ENCODE measurements around the gene CLDND2. TPM values are rescaled to one million over a fixed set of nuclear protein-coding genes. Genes with fewer than 3 reads are reported as not detected.

CLDND2 gene
- total and polyA plus RNA-seq, 4 experiments from 2014 or later: 1.5 to 2.0 TPM; not detected in 2

- Histone ChIP-seq H3K9me3 (ENCODE audit: control insufficient read depth in 1 of 2, low read length in 2 of 2) (no peaks in the 10 kb centered on the region), H3K4me3 (ENCODE audit: low read length in 2 of 2) (no peak overlapping the region), H3K27me3 (ENCODE audit: insufficient read depth, low read length) (no peaks in the 10 kb centered on the region), H3K4me1 (ENCODE audit: insufficient read depth, low read length) (no peaks in the 10 kb centered on the region), H3K36me3 (ENCODE audit: insufficient read depth, low read length) (no peaks in the 10 kb centered on the region), H3K27ac (ENCODE audit: low read depth, low read length) (no peak overlapping the region)
- POLR2A ChIA-PET (ENCODE audit: partially characterized antibody): no interaction called here
- no peaks in the 10 kb centered on the region for H3K36me3 Mint-ChIP-seq
- DNase-seq: no peak
- peaks cover 0 to 7% (median 2%) of the 10 kb centered on the region in 8 donors for H3K9me3 Mint-ChIP-seq
- H3K27me3 Mint-ChIP-seq: no peaks in the 10 kb centered on the region
- intact Hi-C loops (cut with micrococcal nuclease): no loop called here
- H3K4me3 Mint-ChIP-seq: no peak overlapping the region
- peaks cover 0 to 4% (median 2%) of the 10 kb centered on the region in 4 donors for H3K4me1 Mint-ChIP-seq
- H3K27ac Mint-ChIP-seq: no peak overlapping the region
- CTCF ChIA-PET (ENCODE audit: partially characterized antibody): interaction anchor here (1.2 kb wide), 1 partner anchor 15 kb away, joined by 3 read pairs; no protein-coding TSS in a partner anchor
Observed at GRCh38 chr19:51382004-51382403, 13.2 kb upstream of the CLDND2 start.

- Histone ChIP-seq H3K4me1 (ENCODE audit: insufficient read depth, low read length) (peaks cover 11% of the 10 kb centered on the region), H3K9me3 (ENCODE audit: control insufficient read depth in 1 of 2, low read length in 2 of 2) (no peaks in the 10 kb centered on the region), H3K27me3 (ENCODE audit: insufficient read depth, low read length) (no peaks in the 10 kb centered on the region), H3K27ac (ENCODE audit: low read depth, low read length) (no peak overlapping the region), H3K4me3 (ENCODE audit: low read length in 2 of 2) (no peak overlapping the region), H3K36me3 (ENCODE audit: insufficient read depth, low read length) (no peaks in the 10 kb centered on the region)
- Mint-ChIP-seq H3K27me3 (no peaks in the 10 kb centered on the region), H3K36me3 (no peaks in the 10 kb centered on the region), H3K27ac (no peak overlapping the region), H3K9me3 (peaks cover 0 to 7% (median 2%) of the 10 kb centered on the region in 8 donors), H3K4me3 (no peak overlapping the region), H3K4me1 (peaks cover 11 to 21% (median 12%) of the 10 kb centered on the region in 4 donors)
- ChIA-PET POLR2A (ENCODE audit: partially characterized antibody) (no interaction called here), CTCF (ENCODE audit: partially characterized antibody) (no interaction called here)
- no peak for DNase-seq
- intact Hi-C loops (cut with micrococcal nuclease): no loop called here
Observed at GRCh38 chr19:51380379-51380778, 11.6 kb upstream of the CLDND2 start.

GRCh38 chr19:51377422-51377821 lies 8.6 kb upstream of the CLDND2 start:
- no peaks in the 10 kb centered on the region for H3K36me3 Mint-ChIP-seq
- Histone ChIP-seq H3K4me3 (ENCODE audit: low read length in 2 of 2) (no peak overlapping the region), H3K9me3 (ENCODE audit: control insufficient read depth in 1 of 2, low read length in 2 of 2) (no peaks in the 10 kb centered on the region), H3K27ac (ENCODE audit: low read depth, low read length) (no peak overlapping the region), H3K36me3 (ENCODE audit: insufficient read depth, low read length) (no peaks in the 10 kb centered on the region), H3K4me1 (ENCODE audit: insufficient read depth, low read length) (peaks cover 37% of the 10 kb centered on the region), H3K27me3 (ENCODE audit: insufficient read depth, low read length) (no peaks in the 10 kb centered on the region)
- peaks cover 24 to 48% (median 35%) of the 10 kb centered on the region in 4 donors for H3K4me1 Mint-ChIP-seq
- H3K4me3 Mint-ChIP-seq: no peak overlapping the region
- POLR2A ChIA-PET (ENCODE audit: partially characterized antibody): no interaction called here
- DNase-seq: no peak
- intact Hi-C loops (cut with micrococcal nuclease): no loop called here
- CTCF ChIA-PET (ENCODE audit: partially characterized antibody): no interaction called here
- H3K27ac Mint-ChIP-seq: no peak overlapping the region
- H3K9me3 Mint-ChIP-seq: peaks cover 0 to 7% (median 2%) of the 10 kb centered on the region in 8 donors
- no peaks in the 10 kb centered on the region for H3K27me3 Mint-ChIP-seq

GRCh38 chr19:51375504-51376221 lies 6.9 kb upstream of the CLDND2 start:
- peaks cover 0 to 2% (median 0%) of the 10 kb centered on the region in 8 donors for H3K9me3 Mint-ChIP-seq
- CTCF ChIA-PET (ENCODE audit: partially characterized antibody): no interaction called here
- Histone ChIP-seq H3K27ac (ENCODE audit: low read depth, low read length) (no peak overlapping the region), H3K27me3 (ENCODE audit: insufficient read depth, low read length) (no peaks in the 10 kb centered on the region), H3K4me1 (ENCODE audit: insufficient read depth, low read length) (peaks cover 54% of the 10 kb centered on the region), H3K9me3 (ENCODE audit: control insufficient read depth in 1 of 2, low read length in 2 of 2) (no peaks in the 10 kb centered on the region), H3K36me3 (ENCODE audit: insufficient read depth, low read length) (no peaks in the 10 kb centered on the region), H3K4me3 (ENCODE audit: low read length in 2 of 2) (no peak overlapping the region)
- H3K36me3 Mint-ChIP-seq: no peaks in the 10 kb centered on the region
- POLR2A ChIA-PET (ENCODE audit: partially characterized antibody): interaction anchor here (0.7 kb wide), 1 partner anchor 8 kb away, joined by 3 read pairs; no protein-coding TSS in a partner anchor
- H3K4me3 Mint-ChIP-seq: peak overlapping the region in 7 of 8 donors; percentile 21 to 79 (median 42)
- no peaks in the 10 kb centered on the region for H3K27me3 Mint-ChIP-seq
- intact Hi-C loops (cut with micrococcal nuclease): no loop called here
- DNase-seq: peak in 3 of 5 donors; percentile 16 to 56 (median 34)
- H3K4me1 Mint-ChIP-seq: peaks cover 36 to 64% (median 49%) of the 10 kb centered on the region in 4 donors
- H3K27ac Mint-ChIP-seq: peak overlapping the region; percentile 49 to 86 (median 82)

GRCh38 chr19:51372649-51373504 lies 4.1 kb upstream of the CLDND2 start, which contains the start of gene NKG7:
NKG7 (minus strand) TSS chr19:51372654; CDS start chr19:51372535, 119 bp downstream.
- Mint-ChIP-seq H3K9me3 (no peaks in the 10 kb centered on the region), H3K27me3 (no peaks in the 10 kb centered on the region), H3K4me1 (peaks cover 44 to 79% (median 61%) of the 10 kb centered on the region in 4 donors), H3K27ac (peak within 1 kb of the TSS; percentile 87 to 96 (median 92)), H3K36me3 (no peaks in the 10 kb centered on the region), H3K4me3 (peak within 1 kb of the TSS; percentile 7 to 78 (median 65))
- Histone ChIP-seq H3K9me3 (ENCODE audit: control insufficient read depth in 1 of 2, low read length in 2 of 2) (no peaks in the 10 kb centered on the region), H3K4me3 (ENCODE audit: low read length in 2 of 2) (peak within 1 kb of the TSS; percentile 21 to 27), H3K4me1 (ENCODE audit: insufficient read depth, low read length) (peaks cover 68% of the 10 kb centered on the region), H3K27ac (ENCODE audit: low read depth, low read length) (peak within 1 kb of the TSS; percentile 66), H3K36me3 (ENCODE audit: insufficient read depth, low read length) (no peaks in the 10 kb centered on the region), H3K27me3 (ENCODE audit: insufficient read depth, low read length) (no peaks in the 10 kb centered on the region)
- POLR2A ChIA-PET (ENCODE audit: partially characterized antibody): no interaction called here
- DNase-seq: peak; percentile 45 to 87 (median 51)
- CTCF ChIA-PET (ENCODE audit: partially characterized antibody): interaction anchor here (0.6 to 2.3 kb wide), 4 partner anchors 21 to 35 kb away, joined by 3 to 10 read pairs (median 3); no protein-coding TSS in a partner anchor
- intact Hi-C loops (cut with micrococcal nuclease): no loop called here

GRCh38 chr19:51372021-51372648 lies 3.3 kb upstream of the CLDND2 start:
- no peaks in the 10 kb centered on the region for H3K9me3 ChIP-seq (ENCODE audit: control insufficient read depth in 1 of 2, low read length in 2 of 2)
- peak overlapping the region; percentile 66 for H3K27ac ChIP-seq (ENCODE audit: low read depth, low read length)
- H3K27ac Mint-ChIP-seq: peak overlapping the region; percentile 79 to 96 (median 88)
- intact Hi-C loops (cut with micrococcal nuclease): no loop called here
- H3K4me1 Mint-ChIP-seq: peaks cover 44 to 87% (median 67%) of the 10 kb centered on the region in 4 donors
- ChIA-PET POLR2A (ENCODE audit: partially characterized antibody) (interaction anchor here (0.5 kb wide), 1 partner anchor 144 kb away, joined by 3 read pairs; no protein-coding TSS in a partner anchor), CTCF (ENCODE audit: partially characterized antibody) (interaction anchor here (0.8 to 2.3 kb wide), 3 partner anchors 22 to 34 kb away, joined by 3 to 10 read pairs (median 3); no protein-coding TSS in a partner anchor)
- no peaks in the 10 kb centered on the region for H3K36me3 ChIP-seq (ENCODE audit: insufficient read depth, low read length)
- no peak for DNase-seq
- H3K4me1 ChIP-seq (ENCODE audit: insufficient read depth, low read length): peaks cover 70% of the 10 kb centered on the region
- no peaks in the 10 kb centered on the region for H3K27me3 ChIP-seq (ENCODE audit: insufficient read depth, low read length)
- no peaks in the 10 kb centered on the region for H3K9me3 Mint-ChIP-seq
- peaks cover 0 to 5% of the 10 kb centered on the region in 2 donors for H3K36me3 Mint-ChIP-seq
- no peaks in the 10 kb centered on the region for H3K27me3 Mint-ChIP-seq
- H3K4me3 ChIP-seq (ENCODE audit: low read length in 2 of 2): peak overlapping the region; percentile 21 to 27
- H3K4me3 Mint-ChIP-seq: peak overlapping the region in 7 of 8 donors; percentile 7 to 78 (median 65)

Data from CD4-positive, alpha-beta memory T cell (primary cell).